NCI-H1105 treated with DMSO at 0.1 percent for 48 hours (cell line): ENCODE measurements around the gene GRXCR2.
"Not testable (repeated sequence)": the region's sequence is repeated elsewhere in the genome, so short reads cannot be mapped to it uniquely, and the experiment has no call there.

ENCODE experiments used
- DNase-seq: peaks from one replicate; lab custom pipeline; 2025; lab: John Stamatoyannopoulos, UW

Gene GRXCR2

GRCh38 chr5:145872914-145873313 is at the start of gene GRXCR2:
TSS of gene GRXCR2 (minus strand) at chr5:145873014. CDS start at chr5:145872968, 46 bp downstream.
- no peak for DNase-seq

GRCh38 chr5:145922059-145922458 is 49.2 kb upstream of the GRXCR2 start:
- no peak for DNase-seq

- no peak for DNase-seq
Measured at GRCh38 chr5:145921211-145921610, 48.4 kb upstream of the GRXCR2 start.

GRCh38 chr5:145920542-145921210 is 47.9 kb upstream of the GRXCR2 start:
- DNase-seq, result no peak

- DNase-seq, result no peak
Measured at GRCh38 chr5:145919413-145919812, 46.6 kb upstream of the GRXCR2 start.

- no peak for DNase-seq
Measured at GRCh38 chr5:145918397-145918796, 45.6 kb upstream of the GRXCR2 start.

- no peak for DNase-seq
Measured at GRCh38 chr5:145917288-145917687, 44.5 kb upstream of the GRXCR2 start.

GRCh38 chr5:145915970-145916638 is 43.3 kb upstream of the GRXCR2 start:
- no peak for DNase-seq

- no peak for DNase-seq
Measured at GRCh38 chr5:145913701-145914100, 40.9 kb upstream of the GRXCR2 start.

- no peak for DNase-seq
Measured at GRCh38 chr5:145912594-145912993, 39.8 kb upstream of the GRXCR2 start.

GRCh38 chr5:145912019-145912418 is 39.2 kb upstream of the GRXCR2 start:
- DNase-seq, result no peak

GRCh38 chr5:145911164-145911563 is 38.4 kb upstream of the GRXCR2 start:
- no peak for DNase-seq

- DNase-seq, result no peak
Measured at GRCh38 chr5:145908206-145908960, 35.6 kb upstream of the GRXCR2 start.

GRCh38 chr5:145906401-145906800 is 33.6 kb upstream of the GRXCR2 start:
- no peak for DNase-seq

- DNase-seq, result no peak
Measured at GRCh38 chr5:145904743-145905142, 31.9 kb upstream of the GRXCR2 start.

GRCh38 chr5:145903867-145904266 is 31.1 kb upstream of the GRXCR2 start:
- no peak for DNase-seq

- no peak for DNase-seq
Measured at GRCh38 chr5:145903113-145903512, 30.3 kb upstream of the GRXCR2 start.

GRCh38 chr5:145902421-145902820 is 29.6 kb upstream of the GRXCR2 start:
- DNase-seq, result no peak

GRCh38 chr5:145898171-145898570 is 25.4 kb upstream of the GRXCR2 start:
- DNase-seq, result no peak

GRCh38 chr5:145891378-145891777 is 18.6 kb upstream of the GRXCR2 start:
- DNase-seq, result not testable (repeated sequence)

- no peak for DNase-seq
Measured at GRCh38 chr5:145889611-145890010, 16.8 kb upstream of the GRXCR2 start.

- no peak for DNase-seq
Measured at GRCh38 chr5:145887976-145888574, 15.3 kb upstream of the GRXCR2 start.

GRCh38 chr5:145887217-145887616 is 14.4 kb upstream of the GRXCR2 start:
- no peak for DNase-seq
